ENCODE data around the gene RSRC2.
"Not testable (repeated sequence)": the region's sequence is repeated elsewhere in the genome, so short reads cannot be mapped to it uniquely, and the experiment has no call there.

Gene RSRC2

GRCh38 chr12:122526683-122527477 is at the start of gene RSRC2, which contains the start of gene KNTC1:
TSS of gene RSRC2 (minus strand) at chr12:122526936. CDS start at chr12:122526853, 83 bp downstream.
TSS of gene KNTC1 (plus strand) at chr12:122527249. CDS start at chr12:122530064, 2,815 bp downstream.
- DNase-seq: peak; percentile 100

GRCh38 chr12:122571821-122572220 is 45.1 kb upstream of the RSRC2 start:
- DNase-seq: no peak

- not testable (repeated sequence) for DNase-seq
Observed at GRCh38 chr12:122570006-122570405, 43.3 kb upstream of the RSRC2 start.

- DNase-seq: no peak
Observed at GRCh38 chr12:122569288-122569687, 42.6 kb upstream of the RSRC2 start.

GRCh38 chr12:122566816-122567215 is 40.1 kb upstream of the RSRC2 start:
- not testable (repeated sequence) for DNase-seq

- no peak for DNase-seq
Observed at GRCh38 chr12:122563361-122563760, 36.6 kb upstream of the RSRC2 start.

- DNase-seq: no peak
Observed at GRCh38 chr12:122560138-122560537, 33.4 kb upstream of the RSRC2 start.

- DNase-seq: no peak
Observed at GRCh38 chr12:122558745-122559641, 32.3 kb upstream of the RSRC2 start.

GRCh38 chr12:122547330-122547729 is 20.6 kb upstream of the RSRC2 start:
- DNase-seq: no peak

- DNase-seq: no peak
Observed at GRCh38 chr12:122545855-122546254, 19.1 kb upstream of the RSRC2 start.

GRCh38 chr12:122544537-122544936 is 17.8 kb upstream of the RSRC2 start:
- no peak for DNase-seq

- no peak for DNase-seq
Observed at GRCh38 chr12:122538496-122538895, 11.8 kb upstream of the RSRC2 start.

GRCh38 chr12:122537021-122537420 is 10.3 kb upstream of the RSRC2 start:
- DNase-seq: no peak

- DNase-seq: no peak
Observed at GRCh38 chr12:122533856-122534255, 7.1 kb upstream of the RSRC2 start.

GRCh38 chr12:122528992-122529391 is 2.3 kb upstream of the RSRC2 start:
- DNase-seq: no peak

- no peak for DNase-seq
Observed at GRCh38 chr12:122528582-122528981, 1.8 kb upstream of the RSRC2 start.

GRCh38 chr12:122527478-122527944 is 775 bp upstream of the RSRC2 start:
- DNase-seq: peak; percentile 25

GRCh38 chr12:122523846-122524718 is 2.7 kb downstream of the RSRC2 start:
- DNase-seq: no peak

GRCh38 chr12:122523280-122523679 is 3.5 kb downstream of the RSRC2 start:
- no peak for DNase-seq

GRCh38 chr12:122520676-122521075 is 6.1 kb downstream of the RSRC2 start:
- DNase-seq: no peak

- no peak for DNase-seq
Observed at GRCh38 chr12:122519418-122519817, 7.3 kb downstream of the RSRC2 start.

- DNase-seq: no peak
Observed at GRCh38 chr12:122518908-122519307, 7.8 kb downstream of the RSRC2 start.

GRCh38 chr12:122517877-122518276 is 8.9 kb downstream of the RSRC2 start:
- no peak for DNase-seq
